ENCODE results near the gene RTL10.
"Not testable (repeated sequence)": the region's sequence is repeated elsewhere in the genome, so short reads cannot be mapped to it uniquely, and the experiment has no call there.

RTL10 gene

GRCh38 chr22:19842393-19843106, 12.1 kb downstream of the RTL10 start:
- DNase-seq = no peak

GRCh38 chr22:19841641-19842392, 12.9 kb downstream of the RTL10 start:
- no peak for DNase-seq

DNA sequence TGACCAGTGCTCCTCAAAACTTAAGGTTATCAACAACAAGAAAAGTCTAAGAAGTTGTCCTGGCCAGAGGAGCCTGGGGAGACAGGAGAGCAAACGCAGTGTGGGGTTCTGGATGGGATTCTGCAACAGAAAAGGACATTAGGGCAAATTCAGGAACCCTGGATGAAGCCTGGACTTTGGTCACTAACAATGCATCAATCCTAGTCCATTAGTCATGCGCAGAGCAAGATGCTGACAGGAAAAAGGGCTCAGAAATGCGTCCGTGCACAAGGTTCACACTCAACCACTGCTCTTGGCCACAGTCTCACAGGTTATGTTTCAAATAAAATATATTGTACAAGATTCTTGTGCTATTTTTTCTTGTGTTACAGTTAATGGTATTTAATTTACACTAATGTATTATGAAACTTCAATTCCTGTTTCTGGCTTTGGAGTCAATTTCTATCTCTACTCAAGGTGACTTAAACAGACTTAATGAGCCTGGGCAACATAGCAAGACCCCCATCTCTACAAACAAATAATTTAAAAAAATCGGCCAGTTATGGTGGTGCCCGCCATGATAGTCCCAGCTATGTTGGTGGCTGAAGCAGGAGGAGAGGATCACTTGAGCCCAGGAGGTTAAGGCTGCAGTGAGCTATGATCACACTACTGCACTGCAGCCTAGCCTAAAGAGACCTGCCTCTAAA, 13.6 kb downstream of the RTL10 start:
- no peak for DNase-seq

- DNase-seq = no peak
Measured at GRCh38 chr22:19840059-19840458, 14.6 kb downstream of the RTL10 start.

DNA sequence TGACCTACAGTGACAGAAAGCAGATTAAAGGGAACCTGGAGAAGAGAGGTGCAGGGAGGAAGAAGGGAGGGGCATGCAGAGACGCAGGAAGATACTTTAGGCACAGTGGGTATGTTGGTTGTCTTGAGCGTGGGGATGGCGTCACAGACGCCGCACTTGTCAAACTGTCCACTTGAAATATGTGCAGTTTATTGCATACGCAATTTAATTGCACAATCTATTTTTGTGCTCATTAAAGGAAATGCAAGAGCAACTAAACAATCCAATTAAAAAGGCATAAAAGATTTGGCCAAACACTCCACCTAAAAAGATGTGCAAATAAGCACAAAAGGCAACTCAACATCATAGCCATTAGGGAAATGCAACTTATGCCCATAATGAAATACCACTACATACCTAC, 16.8 kb downstream of the RTL10 start:
- DNase-seq = no peak

- no peak for DNase-seq
Measured at GRCh38 chr22:19836512-19836911, 18.2 kb downstream of the RTL10 start.

- DNase-seq = no peak
Measured at GRCh38 chr22:19834599-19834998, 20.1 kb downstream of the RTL10 start.

DNA sequence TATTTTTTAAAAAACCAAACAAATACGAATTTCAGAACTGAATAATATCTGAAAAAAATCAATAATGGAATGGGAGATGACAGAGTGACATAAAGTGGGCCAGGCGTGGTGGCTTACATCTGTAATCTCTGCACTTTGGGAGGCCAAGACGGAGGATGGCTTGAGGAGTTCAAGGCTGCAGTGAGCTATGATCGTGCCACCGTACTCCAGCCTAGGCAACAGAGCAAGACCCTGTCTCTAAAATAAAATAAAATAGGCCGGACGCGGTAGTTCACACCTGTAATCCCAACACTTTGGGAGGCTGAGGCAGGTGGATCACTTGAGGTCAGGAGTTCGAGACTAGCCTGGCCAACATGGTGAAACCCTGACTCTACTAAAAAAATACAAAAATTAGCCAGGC, 21.3 kb downstream of the RTL10 start:
- not testable (repeated sequence) for DNase-seq

DNA sequence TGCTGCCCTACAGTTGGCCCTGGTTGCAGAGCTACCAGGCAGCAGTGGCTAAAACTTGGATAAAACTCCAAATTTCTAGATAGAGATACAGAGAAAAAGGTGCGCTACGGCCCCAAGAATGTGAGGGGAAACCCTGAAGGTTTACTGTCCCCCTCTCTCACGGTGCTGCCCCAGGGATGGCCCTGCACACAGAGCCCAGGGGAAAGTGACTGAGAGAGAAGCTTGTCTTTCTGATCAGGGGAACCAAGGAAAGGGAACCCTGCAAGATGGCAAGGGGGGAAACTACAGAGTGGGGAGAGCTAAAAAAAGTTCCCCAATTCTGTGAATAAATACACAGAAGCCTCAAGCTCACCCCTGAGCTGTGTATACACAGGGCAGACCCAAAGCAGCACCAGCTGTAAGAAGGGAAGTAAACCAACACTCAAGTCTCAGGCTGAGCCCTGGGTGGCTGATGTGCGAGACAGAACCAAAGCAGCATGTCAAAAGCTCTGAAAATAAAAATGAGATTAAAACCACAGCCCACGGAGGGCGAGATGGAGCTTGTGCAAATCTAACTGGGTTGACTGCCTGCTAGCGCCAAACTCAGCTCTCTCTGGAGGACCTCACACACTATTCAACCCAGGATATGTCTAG, 22.1 kb downstream of the RTL10 start:
- peak in 2 of 3 donors; percentile 19 to 21 for DNase-seq

GRCh38 chr22:19831979-19832378, 22.7 kb downstream of the RTL10 start:
- DNase-seq = not testable (repeated sequence)

DNA sequence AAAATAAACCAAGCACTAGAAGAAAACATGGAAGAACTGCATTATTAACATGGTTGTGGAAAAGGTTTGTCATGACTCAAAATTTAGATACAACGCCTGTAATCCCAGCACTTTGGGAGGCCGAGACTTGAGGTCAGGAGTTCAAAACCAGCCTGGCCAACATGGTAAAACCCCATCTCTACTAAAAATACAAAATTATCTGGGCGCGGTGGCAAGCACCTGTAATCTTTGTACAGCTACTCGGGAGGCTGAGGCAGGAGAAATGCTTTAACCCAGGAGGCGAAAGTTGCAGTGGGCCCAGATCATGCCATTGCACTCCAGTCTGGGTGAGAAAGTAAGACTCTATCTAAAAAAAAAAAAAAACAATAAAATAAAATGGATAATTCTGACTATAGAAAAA, 23.7 kb downstream of the RTL10 start:
- DNase-seq = no peak

- DNase-seq = no peak
Measured at GRCh38 chr22:19828035-19828401, 26.7 kb downstream of the RTL10 start.

DNA sequence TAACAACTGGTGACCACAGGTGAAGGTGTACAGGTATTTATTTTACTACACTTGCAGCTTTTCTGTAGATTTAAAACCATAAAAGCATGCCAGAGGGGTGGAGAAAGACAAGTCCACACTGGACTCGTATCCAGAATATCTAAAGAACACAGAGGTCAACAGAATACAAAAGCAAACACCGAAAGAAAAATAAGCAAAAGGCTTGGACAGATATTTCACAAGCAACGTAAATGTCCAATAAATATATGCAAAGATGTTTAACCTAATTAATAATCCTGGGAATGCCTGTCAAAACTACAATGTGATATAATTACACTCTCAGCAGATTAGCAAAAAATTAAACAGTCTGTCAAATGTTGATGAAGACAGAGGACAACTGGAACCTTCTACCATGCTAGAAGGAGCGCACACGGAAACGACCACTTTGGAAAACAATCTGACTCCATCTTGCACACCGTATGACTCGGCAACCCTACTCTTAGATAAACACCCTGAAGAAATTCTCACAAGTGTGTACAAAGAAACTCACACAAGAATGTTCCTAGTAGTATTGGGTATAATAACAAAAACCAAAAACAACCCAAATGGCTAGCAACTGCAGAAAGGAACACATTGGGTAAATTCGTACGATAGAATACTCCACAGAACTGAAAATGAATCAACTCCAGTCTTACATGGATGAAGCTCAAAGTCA, 27.2 kb downstream of the RTL10 start:
- no peak for DNase-seq

- DNase-seq = no peak
Measured at GRCh38 chr22:19826619-19826950, 28.1 kb downstream of the RTL10 start.

- no peak for DNase-seq
Measured at GRCh38 chr22:19825904-19826618, 28.6 kb downstream of the RTL10 start.

DNA sequence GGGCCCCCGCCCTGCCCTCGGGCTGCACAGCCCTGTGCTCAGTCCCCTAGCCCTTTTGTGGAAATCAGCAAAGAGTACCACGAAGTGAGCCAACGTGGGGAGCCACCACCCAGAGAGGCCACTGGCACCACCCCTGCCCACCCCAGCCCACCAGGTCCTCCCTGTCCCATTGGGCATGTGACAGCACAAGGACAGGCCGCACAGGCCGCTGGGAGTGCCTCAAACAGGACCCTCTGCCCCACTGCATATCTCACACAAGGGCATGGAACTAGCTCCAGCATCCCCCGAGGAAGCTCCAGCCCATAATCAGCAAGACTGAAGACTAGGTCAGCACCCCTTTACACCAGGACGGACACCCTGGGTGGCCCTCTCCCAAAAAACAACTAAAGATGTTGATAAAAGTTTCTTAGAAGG, 29.7 kb downstream of the RTL10 start:
- no peak for DNase-seq

DNA sequence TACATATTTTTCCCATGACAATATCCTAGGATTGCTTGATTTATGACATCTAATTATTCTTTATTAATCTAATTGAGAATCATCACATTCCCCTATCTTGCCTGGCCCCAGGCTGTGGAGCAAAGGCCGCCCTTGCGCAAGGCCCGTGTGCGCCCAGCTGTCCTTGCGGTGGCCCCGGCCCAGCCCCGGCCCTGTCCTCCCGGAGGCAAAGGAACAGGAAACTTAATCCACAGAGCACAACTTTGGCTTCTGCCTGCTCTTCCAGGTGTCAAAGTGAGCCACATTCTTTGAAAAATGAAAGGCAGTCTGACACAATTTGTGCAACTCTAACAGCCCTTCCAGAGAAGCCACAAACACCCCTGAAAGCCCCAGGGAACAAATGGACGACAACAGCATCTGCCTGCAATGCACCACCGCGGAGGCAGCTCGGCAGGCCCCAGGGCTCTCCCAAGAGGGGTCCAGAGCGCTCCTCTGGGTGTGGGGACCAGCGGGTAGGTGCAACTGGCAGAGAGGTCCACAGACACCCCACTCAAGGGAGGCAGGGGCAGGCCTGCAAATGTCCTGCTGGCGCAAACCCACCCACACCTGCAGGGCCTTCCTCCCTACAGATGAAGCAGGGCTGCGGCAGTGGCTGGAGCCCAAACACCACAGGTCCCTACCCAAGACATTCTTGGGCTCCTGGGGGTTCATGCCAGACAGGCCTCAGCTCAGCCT, 30.3 kb downstream of the RTL10 start:
- peak in 1 of 3 donors; percentile 22 for DNase-seq

DNA sequence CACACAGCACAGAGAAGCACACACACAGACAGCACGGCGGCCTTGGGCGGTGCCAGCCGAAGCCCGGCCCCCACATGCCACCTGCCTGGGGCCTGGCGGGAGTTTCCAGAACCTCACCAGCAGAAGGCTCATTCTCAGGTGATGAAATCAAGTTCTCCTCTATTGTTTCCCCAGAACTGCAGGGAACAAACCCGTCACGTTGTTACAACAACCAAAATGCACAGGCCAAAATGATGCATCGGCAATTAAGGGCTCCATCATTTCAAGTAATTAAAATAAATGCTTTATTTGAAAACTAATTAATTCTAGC, 30.8 kb downstream of the RTL10 start:
- no peak for DNase-seq

- no peak for DNase-seq
Measured at GRCh38 chr22:19823191-19823901, 31.3 kb downstream of the RTL10 start.

GRCh38 chr22:19822301-19823117, 32.2 kb downstream of the RTL10 start:
- DNase-seq = no peak

Measured in suppressor macrophage treated with lipopolysaccharide for 1 hour (primary cell).